Hypothalamus (tissue), 51 donors: ENCODE measurements around the gene PLPP1.

Experiments used
- DNase-seq, 51 donors: peaks; one replicate each; lab custom pipeline; 2025; lab: John Stamatoyannopoulos, UW

The PLPP1 gene

GRCh38 chr5:55534436-55535198 is at the start of gene PLPP1:
TSS of gene PLPP1 (minus strand) at chr5:55534964. CDS start at chr5:55534629, 335 bp downstream.
- DNase-seq = peak; percentile 61 to 97 (median 91)

- no peak for DNase-seq
These were observed 48.8 kb upstream of the PLPP1 start for GRCh38 chr5:55583578-55583977.

GRCh38 chr5:55582256-55582655 is 47.5 kb upstream of the PLPP1 start:
- DNase-seq = no peak

- DNase-seq = no peak
These were observed 45.3 kb upstream of the PLPP1 start for GRCh38 chr5:55580042-55580441.

- DNase-seq = no peak
These were observed 44.0 kb upstream of the PLPP1 start for GRCh38 chr5:55578771-55579170.

GRCh38 chr5:55577353-55578060 is 42.7 kb upstream of the PLPP1 start:
- peak in 16 of 51 donors; percentile 4 to 51 (median 23) for DNase-seq

GRCh38 chr5:55576661-55577060 is 41.9 kb upstream of the PLPP1 start:
- no peak for DNase-seq

GRCh38 chr5:55575815-55576583 is 41.2 kb upstream of the PLPP1 start:
- no peak for DNase-seq

GRCh38 chr5:55572600-55572999 is 37.8 kb upstream of the PLPP1 start:
- no peak for DNase-seq

- DNase-seq = no peak
These were observed 37.3 kb upstream of the PLPP1 start for GRCh38 chr5:55572020-55572419.

- no peak for DNase-seq
These were observed 35.8 kb upstream of the PLPP1 start for GRCh38 chr5:55570570-55570969.

- DNase-seq = no peak
These were observed 35.3 kb upstream of the PLPP1 start for GRCh38 chr5:55570026-55570425.

- no peak for DNase-seq
These were observed 34.7 kb upstream of the PLPP1 start for GRCh38 chr5:55569513-55569865.

GRCh38 chr5:55568654-55569512 is 34.1 kb upstream of the PLPP1 start:
- DNase-seq = no peak

GRCh38 chr5:55564721-55565120 is 30.0 kb upstream of the PLPP1 start:
- no peak for DNase-seq

GRCh38 chr5:55558484-55558883 is 23.7 kb upstream of the PLPP1 start:
- no peak for DNase-seq

GRCh38 chr5:55557123-55557522 is 22.4 kb upstream of the PLPP1 start:
- no peak for DNase-seq

- DNase-seq = no peak
These were observed 19.9 kb upstream of the PLPP1 start for GRCh38 chr5:55554585-55555202.

GRCh38 chr5:55551904-55552303 is 17.1 kb upstream of the PLPP1 start:
- no peak for DNase-seq

- no peak for DNase-seq
These were observed 16.6 kb upstream of the PLPP1 start for GRCh38 chr5:55551358-55551757.
